ENCODE data around the gene MIS18A. TPM values are rescaled to one million over a fixed set of nuclear protein-coding genes. Genes with fewer than 3 reads are reported as not detected.
"Not testable (repeated sequence)": the region's sequence is repeated elsewhere in the genome, so short reads cannot be mapped to it uniquely, and the experiment has no call there.

Gene MIS18A
- total and polyA plus RNA-seq, 4 experiments from 2014 or later, result 6.7 to 10.8 (median 9.5) TPM

- no peak overlapping the region for H3K4me3 ChIP-seq (ENCODE audit: low read length in 2 of 2)
- H3K36me3 Mint-ChIP-seq, result peaks cover 18 to 46% of the 10 kb centered on the region in 2 donors
- H3K36me3 ChIP-seq (ENCODE audit: insufficient read depth, low read length), result peaks cover 26% of the 10 kb centered on the region
- no peaks in the 10 kb centered on the region for H3K27me3 ChIP-seq (ENCODE audit: insufficient read depth, low read length)
- no peaks in the 10 kb centered on the region for H3K4me1 ChIP-seq (ENCODE audit: insufficient read depth, low read length)
- no peaks in the 10 kb centered on the region for H3K9me3 Mint-ChIP-seq
- CTCF ChIA-PET (ENCODE audit: partially characterized antibody), result no interaction called here
- H3K4me1 Mint-ChIP-seq, result no peaks in the 10 kb centered on the region
- POLR2A ChIA-PET (ENCODE audit: partially characterized antibody), result no interaction called here
- H3K9me3 ChIP-seq (ENCODE audit: control insufficient read depth in 1 of 2, low read length in 2 of 2), result no peaks in the 10 kb centered on the region
- no peak for DNase-seq
- H3K27ac ChIP-seq (ENCODE audit: low read depth, low read length), result no peak overlapping the region
- H3K4me3 Mint-ChIP-seq, result no peak overlapping the region
- H3K27me3 Mint-ChIP-seq, result no peaks in the 10 kb centered on the region
- intact Hi-C loops (cut with micrococcal nuclease), result no loop called here
- peak overlapping the region in 1 of 7 donors; percentile 74 for H3K27ac Mint-ChIP-seq
Measured at GRCh38 chr21:32312326-32312725, 33.5 kb upstream of the MIS18A start.

GRCh38 chr21:32311621-32312020 is 32.8 kb upstream of the MIS18A start:
- H3K4me1 Mint-ChIP-seq, result no peaks in the 10 kb centered on the region
- Histone ChIP-seq H3K4me3 (ENCODE audit: low read length in 2 of 2) (no peak overlapping the region), H3K36me3 (ENCODE audit: insufficient read depth, low read length) (peaks cover 18% of the 10 kb centered on the region), H3K27me3 (ENCODE audit: insufficient read depth, low read length) (no peaks in the 10 kb centered on the region), H3K9me3 (ENCODE audit: control insufficient read depth in 1 of 2, low read length in 2 of 2) (no peaks in the 10 kb centered on the region), H3K27ac (ENCODE audit: low read depth, low read length) (no peak overlapping the region), H3K4me1 (ENCODE audit: insufficient read depth, low read length) (no peaks in the 10 kb centered on the region)
- no peaks in the 10 kb centered on the region for H3K27me3 Mint-ChIP-seq
- no peak overlapping the region for H3K27ac Mint-ChIP-seq
- H3K36me3 Mint-ChIP-seq, result peaks cover 14 to 42% of the 10 kb centered on the region in 2 donors
- H3K4me3 Mint-ChIP-seq, result no peak overlapping the region
- ChIA-PET POLR2A (ENCODE audit: partially characterized antibody) (no interaction called here), CTCF (ENCODE audit: partially characterized antibody) (no interaction called here)
- H3K9me3 Mint-ChIP-seq, result no peaks in the 10 kb centered on the region
- DNase-seq, result no peak
- intact Hi-C loops (cut with micrococcal nuclease), result no loop called here

GRCh38 chr21:32310976-32311375 is 32.1 kb upstream of the MIS18A start:
- CTCF ChIA-PET (ENCODE audit: partially characterized antibody); intact Hi-C loops (cut with micrococcal nuclease): not testable (repeated sequence)
- peak overlapping the region in 1 of 7 donors; percentile 61 for H3K27ac Mint-ChIP-seq

GRCh38 chr21:32309906-32310460 is 31.1 kb upstream of the MIS18A start:
- Mint-ChIP-seq H3K4me1 (no peaks in the 10 kb centered on the region), H3K27ac (no peak overlapping the region), H3K27me3 (no peaks in the 10 kb centered on the region), H3K4me3 (no peak overlapping the region), H3K36me3 (peaks cover 14 to 34% of the 10 kb centered on the region in 2 donors), H3K9me3 (no peaks in the 10 kb centered on the region)
- Histone ChIP-seq H3K4me3 (ENCODE audit: low read length in 2 of 2) (no peak overlapping the region), H3K4me1 (ENCODE audit: insufficient read depth, low read length) (no peaks in the 10 kb centered on the region), H3K27me3 (ENCODE audit: insufficient read depth, low read length) (no peaks in the 10 kb centered on the region), H3K9me3 (ENCODE audit: control insufficient read depth in 1 of 2, low read length in 2 of 2) (no peaks in the 10 kb centered on the region), H3K27ac (ENCODE audit: low read depth, low read length) (no peak overlapping the region), H3K36me3 (ENCODE audit: insufficient read depth, low read length) (peaks cover 7% of the 10 kb centered on the region)
- intact Hi-C loops (cut with micrococcal nuclease), result no loop called here
- no peak for DNase-seq
- ChIA-PET POLR2A (ENCODE audit: partially characterized antibody) (no interaction called here), CTCF (ENCODE audit: partially characterized antibody) (no interaction called here)

More at GRCh38 chr21:32310976-32311375, 32.1 kb upstream of the MIS18A start:
- DNase-seq; H3K27me3 Mint-ChIP-seq; H3K27me3 ChIP-seq (ENCODE audit: insufficient read depth, low read length); H3K9me3 Mint-ChIP-seq; H3K4me1 Mint-ChIP-seq; POLR2A ChIA-PET (ENCODE audit: partially characterized antibody); H3K27ac ChIP-seq (ENCODE audit: low read depth, low read length); H3K4me3 ChIP-seq (ENCODE audit: low read length in 2 of 2); H3K4me1 ChIP-seq (ENCODE audit: insufficient read depth, low read length); H3K4me3 Mint-ChIP-seq; H3K9me3 ChIP-seq (ENCODE audit: control insufficient read depth in 1 of 2, low read length in 2 of 2): not testable (repeated sequence)
- H3K36me3 ChIP-seq (ENCODE audit: insufficient read depth, low read length), result peaks cover 12% of the 10 kb centered on the region
- H3K36me3 Mint-ChIP-seq, result peaks cover 14 to 39% of the 10 kb centered on the region in 2 donors

- H3K9me3 ChIP-seq (ENCODE audit: control insufficient read depth in 1 of 2, low read length in 2 of 2), result no peaks in the 10 kb centered on the region
- H3K27me3 ChIP-seq (ENCODE audit: insufficient read depth, low read length), result no peaks in the 10 kb centered on the region
- POLR2A ChIA-PET (ENCODE audit: partially characterized antibody), result interaction anchor here (0.6 kb wide), 1 partner anchor 30 kb away, joined by 3 read pairs; no protein-coding TSS in a partner anchor
- no peaks in the 10 kb centered on the region for H3K4me1 Mint-ChIP-seq
- intact Hi-C loops (cut with micrococcal nuclease), result no loop called here
- no peaks in the 10 kb centered on the region for H3K4me1 ChIP-seq (ENCODE audit: insufficient read depth, low read length)
- no peaks in the 10 kb centered on the region for H3K9me3 Mint-ChIP-seq
- H3K36me3 Mint-ChIP-seq, result peaks cover 12 to 23% of the 10 kb centered on the region in 2 donors
- no peaks in the 10 kb centered on the region for H3K36me3 ChIP-seq (ENCODE audit: insufficient read depth, low read length)
- CTCF ChIA-PET (ENCODE audit: partially characterized antibody), result no interaction called here
- no peak for DNase-seq
- no peaks in the 10 kb centered on the region for H3K27me3 Mint-ChIP-seq
- no peak overlapping the region for H3K4me3 ChIP-seq (ENCODE audit: low read length in 2 of 2)
- peak overlapping the region in 1 of 7 donors; percentile 2 for H3K27ac Mint-ChIP-seq
- H3K4me3 Mint-ChIP-seq, result no peak overlapping the region
- no peak overlapping the region for H3K27ac ChIP-seq (ENCODE audit: low read depth, low read length)
Measured at GRCh38 chr21:32308696-32309095, 29.8 kb upstream of the MIS18A start.

GRCh38 chr21:32307706-32308105 is 28.9 kb upstream of the MIS18A start:
- ChIA-PET CTCF (ENCODE audit: partially characterized antibody) (no interaction called here), POLR2A (ENCODE audit: partially characterized antibody) (no interaction called here)
- Mint-ChIP-seq H3K9me3 (no peaks in the 10 kb centered on the region), H3K27ac (no peak overlapping the region), H3K27me3 (no peaks in the 10 kb centered on the region), H3K4me1 (no peaks in the 10 kb centered on the region), H3K36me3 (peaks cover 4 to 15% of the 10 kb centered on the region in 2 donors), H3K4me3 (no peak overlapping the region)
- Histone ChIP-seq H3K27me3 (ENCODE audit: insufficient read depth, low read length) (no peaks in the 10 kb centered on the region), H3K36me3 (ENCODE audit: insufficient read depth, low read length) (no peaks in the 10 kb centered on the region), H3K9me3 (ENCODE audit: control insufficient read depth in 1 of 2, low read length in 2 of 2) (no peaks in the 10 kb centered on the region), H3K4me3 (ENCODE audit: low read length in 2 of 2) (no peak overlapping the region), H3K4me1 (ENCODE audit: insufficient read depth, low read length) (no peaks in the 10 kb centered on the region), H3K27ac (ENCODE audit: low read depth, low read length) (no peak overlapping the region)
- intact Hi-C loops (cut with micrococcal nuclease), result no loop called here
- DNase-seq, result no peak

GRCh38 chr21:32306021-32306780 is 27.4 kb upstream of the MIS18A start:
- Histone ChIP-seq H3K4me3 (ENCODE audit: low read length in 2 of 2) (no peak overlapping the region), H3K9me3 (ENCODE audit: control insufficient read depth in 1 of 2, low read length in 2 of 2) (no peaks in the 10 kb centered on the region), H3K27me3 (ENCODE audit: insufficient read depth, low read length) (no peaks in the 10 kb centered on the region), H3K27ac (ENCODE audit: low read depth, low read length) (no peak overlapping the region), H3K4me1 (ENCODE audit: insufficient read depth, low read length) (no peaks in the 10 kb centered on the region), H3K36me3 (ENCODE audit: insufficient read depth, low read length) (no peaks in the 10 kb centered on the region)
- CTCF ChIA-PET (ENCODE audit: partially characterized antibody), result no interaction called here
- intact Hi-C loops (cut with micrococcal nuclease), result no loop called here
- Mint-ChIP-seq H3K4me1 (no peaks in the 10 kb centered on the region), H3K27ac (peak overlapping the region in 1 of 7 donors; percentile 29), H3K36me3 (peaks cover 4 to 8% of the 10 kb centered on the region in 2 donors), H3K27me3 (no peaks in the 10 kb centered on the region), H3K9me3 (no peaks in the 10 kb centered on the region), H3K4me3 (no peak overlapping the region)
- DNase-seq, result no peak
- POLR2A ChIA-PET (ENCODE audit: partially characterized antibody), result no interaction called here
